Cerebellar cortex (tissue), 1 donor: ENCODE results near the gene CCND1.
"Not testable (repeated sequence)": the region's sequence is repeated elsewhere in the genome, so short reads cannot be mapped to it uniquely, and the experiment has no call there.

Experiments used
- DNase-seq: peaks from one replicate; pipeline ENCODE4 v3.0.0-alpha.2; 2015; ENCODE audit warnings: low spot score

Gene CCND1

GRCh38 chr11:69692422-69692821 lies 51.5 kb downstream of the CCND1 start:
- no peak for DNase-seq

- no peak for DNase-seq
Measured at GRCh38 chr11:69694781-69695180, 53.8 kb downstream of the CCND1 start.

GRCh38 chr11:69695581-69695980 lies 54.6 kb downstream of the CCND1 start:
- DNase-seq: no peak

GRCh38 chr11:69695995-69696394 lies 55.0 kb downstream of the CCND1 start:
- not testable (repeated sequence) for DNase-seq

- no peak for DNase-seq
Measured at GRCh38 chr11:69696749-69697468, 56.0 kb downstream of the CCND1 start.

- no peak for DNase-seq
Measured at GRCh38 chr11:69697469-69697843, 56.5 kb downstream of the CCND1 start.

- DNase-seq: no peak
Measured at GRCh38 chr11:69697861-69698260, 56.9 kb downstream of the CCND1 start.

GRCh38 chr11:69698362-69698761 lies 57.4 kb downstream of the CCND1 start:
- no peak for DNase-seq

- DNase-seq: peak; percentile 26
Measured at GRCh38 chr11:69699213-69699612, 58.3 kb downstream of the CCND1 start.

- DNase-seq: peak; percentile 79
Measured at GRCh38 chr11:69700278-69701140, 59.6 kb downstream of the CCND1 start.

- DNase-seq: no peak
Measured at GRCh38 chr11:69702239-69702691, 61.3 kb downstream of the CCND1 start.

- no peak for DNase-seq
Measured at GRCh38 chr11:69702769-69703452, 62.0 kb downstream of the CCND1 start.

GRCh38 chr11:69703453-69703767 lies 62.5 kb downstream of the CCND1 start:
- DNase-seq: no peak
